ELR (cell line): ENCODE data around the gene TENM4.
A peak's percentile ranks its signal among the peaks of the same experiment; 100 is the strongest.

Experiments
- DNase-seq: peaks from one replicate; pipeline ENCODE4 v3.0.0-alpha.2; 2015; ENCODE audit warnings: low read depth

Gene TENM4

GRCh38 chr11:78740199-78741071 is 700.4 kb downstream of the TENM4 start:
- DNase-seq: no peak

DNA sequence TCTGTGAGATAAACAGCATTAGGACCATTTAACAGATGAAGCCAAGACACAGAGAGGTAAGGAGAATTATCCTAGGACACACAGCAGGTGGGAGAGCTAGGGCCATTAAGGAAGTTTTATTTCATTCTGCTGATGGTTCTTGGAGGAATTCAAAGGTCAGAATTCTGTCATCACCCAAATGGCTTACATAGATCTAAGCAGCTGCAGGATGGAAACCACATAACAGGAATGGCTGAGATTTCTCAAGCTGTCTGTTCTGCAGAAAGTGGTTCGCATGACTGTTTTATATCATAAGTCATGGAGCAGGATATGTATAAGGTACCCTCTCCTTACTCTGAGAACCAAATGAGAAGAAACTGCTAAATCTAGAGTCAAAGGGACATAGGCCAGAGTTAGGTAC is 702.9 kb downstream of the TENM4 start:
- no peak for DNase-seq

- DNase-seq: no peak
Measured at GRCh38 chr11:78737301-78737700, 703.5 kb downstream of the TENM4 start.

DNA sequence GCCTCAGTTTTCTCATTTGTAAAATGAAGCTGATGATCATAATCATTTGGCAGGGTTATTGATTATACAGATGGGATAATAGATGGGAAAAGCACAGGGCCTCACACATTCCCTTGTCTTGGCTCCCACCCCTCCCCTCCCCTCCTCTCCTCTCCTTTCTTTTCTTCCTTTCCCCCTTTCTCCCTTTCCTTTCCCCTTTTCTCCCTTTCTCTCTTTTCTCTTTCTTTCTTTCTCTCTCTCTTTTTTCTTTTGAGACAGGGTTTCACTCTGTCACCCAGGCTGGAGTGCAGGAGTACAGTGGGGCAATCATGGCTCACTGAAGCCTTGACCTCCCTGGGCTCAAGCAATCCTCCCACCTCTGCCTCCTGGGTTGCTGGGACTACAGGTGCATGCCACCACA is 705.1 kb downstream of the TENM4 start:
- no peak for DNase-seq

DNA sequence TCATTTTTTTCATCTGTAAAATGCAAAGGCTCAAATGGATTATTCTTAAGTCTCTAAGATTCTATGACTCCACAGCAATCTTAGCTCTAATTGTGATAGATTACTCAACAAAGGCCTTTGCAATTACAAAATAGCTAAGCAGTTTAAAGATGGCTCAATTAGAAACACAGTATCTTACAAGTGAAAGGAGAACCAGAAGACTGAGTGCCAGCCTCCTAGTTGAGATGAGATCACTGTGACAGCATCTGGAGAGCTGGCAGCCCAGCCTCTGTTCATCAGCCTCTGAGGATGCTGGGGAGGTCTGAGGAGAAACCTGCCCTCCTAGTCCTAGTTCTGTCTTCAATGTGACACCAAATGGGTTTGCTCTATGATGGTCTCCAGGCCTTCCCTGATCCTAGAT is 707.8 kb downstream of the TENM4 start:
- DNase-seq: no peak

GRCh38 chr11:78732246-78732645 is 708.6 kb downstream of the TENM4 start:
- DNase-seq: no peak

DNA sequence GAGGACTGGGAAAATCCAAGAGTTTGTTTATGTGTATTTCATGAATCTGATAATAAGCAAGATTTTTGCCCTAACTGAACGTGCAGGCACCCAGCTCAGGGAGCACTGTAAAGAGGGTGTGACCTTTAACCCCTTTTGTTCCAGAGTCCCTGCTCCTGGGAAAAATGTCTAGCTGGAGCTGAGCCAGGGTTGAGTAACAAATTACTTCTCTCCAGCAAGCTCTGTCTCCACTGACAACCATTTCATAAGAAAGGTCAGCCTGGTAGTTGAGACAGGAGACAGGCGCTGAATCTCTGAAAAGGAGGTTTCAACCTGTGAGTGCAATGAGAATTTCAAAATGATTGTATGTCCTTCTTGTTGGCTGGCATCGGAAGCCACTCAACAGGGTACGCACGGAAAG is 709.8 kb downstream of the TENM4 start:
- DNase-seq: no peak

DNA sequence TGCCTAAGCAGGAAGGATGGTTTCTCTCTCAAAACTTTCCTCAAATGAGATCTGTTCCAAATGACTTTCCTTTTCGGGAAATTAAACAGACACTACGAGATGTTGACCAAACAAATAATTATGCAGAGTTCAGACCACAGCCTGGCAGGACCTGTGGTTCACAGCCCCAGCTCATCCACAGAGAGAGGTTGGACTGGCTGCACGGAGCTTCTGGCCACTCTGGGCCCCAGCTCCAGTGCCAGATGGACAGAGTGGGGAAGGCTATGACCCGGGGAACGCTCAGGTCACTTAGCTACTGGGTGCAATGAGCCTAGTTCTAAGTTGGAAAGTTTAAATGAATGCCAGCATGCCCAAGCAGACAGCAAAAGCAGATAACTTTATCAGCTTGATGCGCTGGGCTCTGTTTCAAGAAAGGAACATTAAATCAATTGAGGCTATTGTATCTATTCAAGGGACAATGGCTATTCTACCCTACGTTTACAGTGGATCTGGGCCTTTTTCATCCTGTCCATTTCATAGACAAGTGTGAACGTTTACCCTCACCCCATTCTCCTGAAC is 710.5 kb downstream of the TENM4 start:
- no peak for DNase-seq

- DNase-seq: no peak
Measured at GRCh38 chr11:78727816-78728215, 713.0 kb downstream of the TENM4 start.

DNA sequence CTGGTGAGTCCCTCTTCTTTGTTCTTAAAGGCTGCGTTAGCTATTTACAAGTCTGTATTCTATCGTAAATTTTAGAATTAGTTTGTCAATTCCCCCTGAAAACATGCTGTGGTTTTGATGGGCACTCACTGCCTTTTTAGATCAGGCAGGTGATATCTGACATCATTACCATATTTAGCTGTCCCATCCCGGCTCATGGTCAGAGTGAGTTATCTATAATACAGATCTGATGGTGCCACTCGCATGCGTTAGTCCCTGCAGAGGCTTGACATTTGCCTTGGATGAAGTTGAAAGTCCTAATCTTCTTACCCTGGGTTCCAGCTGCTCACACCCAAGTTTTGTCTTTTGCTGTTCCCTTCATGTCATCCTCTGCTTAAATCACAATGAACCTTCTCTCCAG is 715.6 kb downstream of the TENM4 start:
- no peak for DNase-seq

- no peak for DNase-seq
Measured at GRCh38 chr11:78722786-78723185, 718.0 kb downstream of the TENM4 start.

DNA sequence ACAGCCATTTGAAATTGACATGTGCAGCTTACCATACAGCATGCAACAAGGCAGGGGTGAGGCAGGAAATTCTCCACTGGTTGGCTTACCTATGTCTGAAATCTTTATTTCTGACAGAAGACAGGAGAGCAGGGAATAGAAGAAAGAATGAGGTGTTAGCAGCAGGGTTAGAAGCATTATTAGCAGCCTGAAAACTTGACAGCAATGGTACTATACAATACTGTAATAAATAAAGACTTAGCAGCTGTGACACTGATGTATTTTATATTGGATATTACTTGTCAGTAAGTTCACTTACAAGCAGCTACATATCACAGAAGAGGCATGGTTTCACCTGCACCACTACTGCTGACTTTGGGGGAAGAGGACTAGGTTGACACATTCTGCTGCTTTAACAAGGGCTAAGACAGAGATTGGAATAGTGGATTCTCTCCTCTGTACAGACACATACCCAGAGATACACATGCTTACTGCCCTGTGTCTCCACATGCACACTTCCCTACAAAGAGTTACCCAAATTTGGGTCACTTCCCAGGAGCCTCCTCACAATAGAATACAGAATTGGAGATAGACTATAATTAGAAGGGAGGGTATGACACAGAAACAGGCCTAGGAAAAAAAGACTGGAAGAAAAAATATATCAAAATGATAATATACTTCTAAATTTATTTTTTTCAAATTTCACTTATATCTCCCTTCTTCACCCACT is 720.4 kb downstream of the TENM4 start:
- no peak for DNase-seq

DNA sequence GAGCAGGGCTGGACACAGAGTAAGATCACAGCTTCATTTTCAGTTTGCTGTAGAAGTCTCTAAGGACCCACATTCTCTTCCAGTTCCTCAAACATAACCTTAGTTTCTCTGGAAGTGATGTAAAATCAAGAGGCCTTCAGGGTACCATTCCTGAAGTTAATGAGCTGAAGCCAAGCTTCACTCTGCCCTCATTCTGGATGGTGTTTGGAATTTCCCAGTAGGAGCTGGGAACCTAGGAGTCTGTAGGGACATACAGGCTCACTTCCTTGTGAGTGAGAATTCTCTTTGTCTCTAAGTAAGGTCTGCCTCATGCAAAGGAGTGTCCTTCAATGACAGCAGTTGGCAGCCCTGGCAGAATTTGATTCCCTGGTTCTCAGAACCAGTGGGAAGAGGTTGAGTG is 723.8 kb downstream of the TENM4 start:
- DNase-seq: no peak

GRCh38 chr11:78715639-78716311 is 725.1 kb downstream of the TENM4 start:
- DNase-seq: peak; percentile 89

GRCh38 chr11:78714539-78714938 is 726.3 kb downstream of the TENM4 start:
- no peak for DNase-seq

- DNase-seq: no peak
Measured at GRCh38 chr11:78711735-78712134, 729.1 kb downstream of the TENM4 start.

DNA sequence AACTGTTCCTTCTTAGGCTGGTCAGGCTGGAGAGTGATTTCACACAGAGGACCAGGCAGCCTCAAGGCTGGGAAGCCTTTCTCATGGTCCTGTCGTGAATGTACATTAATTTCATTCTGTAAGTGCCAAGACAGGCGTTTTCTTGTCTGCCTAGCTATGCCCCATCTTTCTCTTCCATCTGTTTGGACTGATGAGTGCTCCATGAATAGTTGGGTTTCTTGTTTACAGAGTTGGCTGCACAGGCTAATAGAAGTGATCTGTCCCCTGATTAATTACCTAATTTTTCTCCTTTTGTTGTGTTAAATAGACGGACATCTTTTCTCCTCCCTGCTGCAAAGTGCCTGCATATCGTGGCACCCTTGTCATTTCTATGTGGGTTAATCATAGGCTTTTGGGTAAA is 730.4 kb downstream of the TENM4 start:
- no peak for DNase-seq

- peak; percentile 31 for DNase-seq
Measured at GRCh38 chr11:78708388-78708787, 732.4 kb downstream of the TENM4 start.

GRCh38 chr11:78706551-78706950 is 734.3 kb downstream of the TENM4 start:
- no peak for DNase-seq

DNA sequence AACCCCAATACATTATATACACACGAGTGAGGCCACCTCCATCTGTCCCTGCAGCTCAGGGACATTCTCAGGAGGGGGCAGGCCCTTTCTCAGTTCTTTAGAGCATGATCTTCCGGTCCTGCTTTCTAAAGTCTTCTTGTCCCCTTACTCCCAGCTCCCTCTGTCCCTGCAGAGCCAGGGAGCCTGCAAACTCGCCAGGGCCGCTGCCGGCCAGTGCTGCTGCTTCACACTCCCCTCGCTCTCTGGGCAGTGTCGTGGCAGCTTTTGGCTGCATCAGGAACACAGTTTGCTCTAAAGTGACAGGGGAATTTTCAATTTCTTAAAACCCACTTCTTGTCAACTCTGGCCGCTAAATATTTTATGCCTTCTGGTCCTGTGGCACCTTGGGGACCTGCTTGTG is 736.0 kb downstream of the TENM4 start:
- DNase-seq: no peak

- DNase-seq: no peak
Measured at GRCh38 chr11:78699609-78700135, 741.2 kb downstream of the TENM4 start.

GRCh38 chr11:78698612-78699011 is 742.2 kb downstream of the TENM4 start:
- DNase-seq: peak; percentile 20
